Omental fat pad (tissue), 4 donors: ENCODE results near the gene CHP1. TPM values are rescaled to one million over a fixed set of nuclear protein-coding genes. Genes with fewer than 3 reads are reported as not detected.
A peak's percentile ranks its signal among the peaks of the same experiment; 100 is the strongest.
"Not testable (repeated sequence)": the region's sequence is repeated elsewhere in the genome, so short reads cannot be mapped to it uniquely, and the experiment has no call there.

ENCODE experiments used
- ATAC-seq: fragments of 150-250 bp; one replicate; pipeline ENCODE4 v1.9.1; 2016; ENCODE audit warnings: mild to moderate bottlenecking, moderate library complexity; ENCODE audit not compliant: low FRiP score
- DNase-seq: peaks from one replicate; pipeline ENCODE4 v3.0.0-alpha.2; 2019; ENCODE audit warnings: low spot score
- total RNA-seq, 4 donors: library from RNA; depleted of rRNA; stranded (reverse); fragments of >200 nt; gene quantifications; one replicate each; pipeline ENCODE4 v1.1.0, GENCODE V29; 2016
- TF ChIP-seq, protein P1 (sequence below), 3 donors: fragments of 450-650 bp; IDR thresholded peaks; one replicate each; pipeline ENCODE4 v1.5.1; 2016 to 2017; ENCODE audit warnings: antibody characterized with exemption in 3 of 3, mild to moderate bottlenecking in 3 of 3, moderate library complexity in 2 of 3

CHP1 gene
- total RNA-seq, 4 donors from 2014 or later: 172 to 320 (median 243) TPM

- ATAC-seq (no peak), DNase-seq (no peak)
- TF ChIP-seq, protein P1, sequence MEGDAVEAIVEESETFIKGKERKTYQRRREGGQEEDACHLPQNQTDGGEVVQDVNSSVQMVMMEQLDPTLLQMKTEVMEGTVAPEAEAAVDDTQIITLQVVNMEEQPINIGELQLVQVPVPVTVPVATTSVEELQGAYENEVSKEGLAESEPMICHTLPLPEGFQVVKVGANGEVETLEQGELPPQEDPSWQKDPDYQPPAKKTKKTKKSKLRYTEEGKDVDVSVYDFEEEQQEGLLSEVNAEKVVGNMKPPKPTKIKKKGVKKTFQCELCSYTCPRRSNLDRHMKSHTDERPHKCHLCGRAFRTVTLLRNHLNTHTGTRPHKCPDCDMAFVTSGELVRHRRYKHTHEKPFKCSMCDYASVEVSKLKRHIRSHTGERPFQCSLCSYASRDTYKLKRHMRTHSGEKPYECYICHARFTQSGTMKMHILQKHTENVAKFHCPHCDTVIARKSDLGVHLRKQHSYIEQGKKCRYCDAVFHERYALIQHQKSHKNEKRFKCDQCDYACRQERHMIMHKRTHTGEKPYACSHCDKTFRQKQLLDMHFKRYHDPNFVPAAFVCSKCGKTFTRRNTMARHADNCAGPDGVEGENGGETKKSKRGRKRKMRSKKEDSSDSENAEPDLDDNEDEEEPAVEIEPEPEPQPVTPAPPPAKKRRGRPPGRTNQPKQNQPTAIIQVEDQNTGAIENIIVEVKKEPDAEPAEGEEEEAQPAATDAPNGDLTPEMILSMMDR (IDR thresholded peaks at IDR 0.05): no peak
These were observed 25.0 kb downstream of the CHP1 start for GRCh38 chr15:41256103-41256502.

DNA sequence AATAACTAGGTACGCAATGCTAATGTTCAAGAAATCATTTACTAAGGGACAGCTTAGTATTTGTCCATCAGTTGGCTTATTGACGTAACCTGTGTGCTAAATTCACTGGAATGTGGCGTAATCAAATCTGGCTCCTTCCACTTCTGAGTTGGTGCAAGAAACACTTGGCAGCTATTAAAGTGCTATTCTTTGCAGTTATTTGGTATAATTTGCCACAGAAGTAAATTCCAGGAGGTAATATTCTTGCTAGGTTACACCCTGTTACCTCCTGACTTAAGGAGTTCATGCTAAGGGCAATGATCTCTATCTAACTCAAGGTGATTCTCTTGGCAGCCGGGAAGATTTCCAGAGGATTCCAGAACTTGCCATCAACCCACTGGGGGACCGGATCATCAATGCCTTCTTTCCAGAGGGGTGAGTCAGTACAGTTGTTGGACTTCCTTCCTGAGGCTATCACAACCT, 25.5 kb downstream of the CHP1 start:
- peak; percentile 67 for ATAC-seq
- no peak for DNase-seq
- TF ChIP-seq, protein P1 (IDR thresholded peaks at IDR 0.05): no peak

GRCh38 chr15:41258750-41259471, 27.8 kb downstream of the CHP1 start:
- peak; percentile 69 for ATAC-seq

GRCh38 chr15:41259546-41260189, 28.6 kb downstream of the CHP1 start:
- DNase-seq (no peak), ATAC-seq (no peak)
- TF ChIP-seq, protein P1 (IDR thresholded peaks at IDR 0.05): no peak

More at GRCh38 chr15:41258750-41259471, 27.8 kb downstream of the CHP1 start:
- TF ChIP-seq, protein P1 (IDR thresholded peaks at IDR 0.05): no peak
- no peak for DNase-seq

DNA sequence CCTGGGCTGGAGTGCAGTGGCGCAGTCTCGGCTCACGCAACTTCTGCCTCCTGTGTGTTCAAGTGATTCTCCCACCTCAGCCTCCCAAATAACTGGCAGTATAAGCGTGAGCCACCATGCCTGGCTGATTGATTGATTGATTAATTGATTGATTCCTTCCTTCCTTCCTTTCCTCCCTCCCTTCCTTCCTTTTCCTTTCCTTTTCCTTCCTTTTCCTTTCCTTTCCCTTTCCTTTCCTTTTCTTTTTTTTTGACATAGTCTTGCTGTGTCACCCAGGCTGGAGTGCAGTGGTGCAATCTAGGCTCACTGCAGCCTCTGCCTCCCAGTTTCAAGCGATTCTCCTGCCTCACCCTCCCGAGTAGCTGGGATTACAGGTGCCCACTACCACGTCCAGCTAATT, 29.9 kb downstream of the CHP1 start:
- DNase-seq, ATAC-seq: not testable (repeated sequence)

DNA sequence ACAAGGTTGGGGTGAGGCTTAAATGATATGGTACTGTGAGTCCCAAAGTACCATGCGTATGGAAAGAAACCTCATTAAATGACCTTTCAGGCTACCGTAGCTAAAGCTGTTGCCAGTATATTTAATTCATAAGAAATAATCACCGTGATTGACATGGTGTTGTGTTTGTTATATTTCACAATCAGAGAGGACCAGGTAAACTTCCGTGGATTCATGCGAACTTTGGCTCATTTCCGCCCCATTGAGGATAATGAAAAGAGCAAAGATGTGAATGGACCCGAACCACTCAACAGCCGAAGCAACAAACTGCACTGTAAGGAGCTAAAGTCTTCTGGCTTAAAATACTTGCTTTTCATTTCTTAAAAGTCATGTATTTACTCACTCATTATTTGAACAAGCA, 31.5 kb downstream of the CHP1 start:
- ATAC-seq: no peak

DNA sequence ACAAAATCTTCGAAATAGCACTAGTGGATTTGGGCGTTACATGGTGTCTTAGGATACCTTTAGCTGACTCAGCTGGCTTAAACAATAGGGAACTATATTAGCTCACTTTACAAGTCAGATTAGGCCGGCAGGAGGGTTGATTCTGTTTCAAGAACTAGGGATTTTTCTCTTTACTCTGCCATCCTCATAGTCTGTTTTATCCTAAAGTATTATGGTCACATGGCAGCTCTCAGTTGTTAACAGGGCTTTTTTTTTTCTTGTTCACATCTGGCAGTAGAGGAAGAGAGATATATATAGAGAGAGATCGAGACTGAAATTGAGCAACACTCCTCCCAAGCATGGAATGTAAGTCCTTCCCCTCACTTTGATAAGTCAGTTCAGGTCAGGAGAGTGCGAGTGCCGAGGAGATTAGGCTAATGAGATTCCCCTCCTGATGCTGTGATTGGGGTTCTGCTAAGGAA, 32.9 kb downstream of the CHP1 start:
- ATAC-seq (peak; percentile 70), DNase-seq (no peak)
- TF ChIP-seq, protein P1 (IDR thresholded peaks at IDR 0.05): no peak

More for the DNA sequence above, 31.5 kb downstream of the CHP1 start:
- TF ChIP-seq, protein P1 (IDR thresholded peaks at IDR 0.05): no peak
- no peak for DNase-seq
